ENCODE measurements around the gene OVOL2.

- TF ChIP-seq RAD21 (conservative IDR thresholded peaks at IDR 0.05) (no peak), CTCF (IDR thresholded peaks at IDR 0.05; ENCODE audit: poor library complexity, severe bottlenecking) (no peak), POLR2AphosphoS5 (IDR thresholded peaks at IDR 0.05) (no peak), EZH2 (IDR thresholded peaks at IDR 0.05; ENCODE audit: borderline replicate concordance, insufficient read depth, low read length, poor library complexity, severe bottlenecking) (no peak)
These were observed 25.7 kb downstream of the OVOL2 start for GRCh38 chr20:18031888-18032509.
